T-helper 2 cell treated with Interferon-gamma antibody and Interleukin-4, amounts not matched to agents 5 μg/mL and 100 μg/mL, for 36 hours (primary cell): ENCODE results near the gene FOXN3.

Experiments
- DNase-seq: peaks from one replicate; pipeline ENCODE4 v3.0.0; 2021; ENCODE audit warnings: low spot score
- H3K27ac Mint-ChIP-seq: one replicate; pipeline ENCODE4 v1.8.0; 2021; ENCODE audit warnings: mild to moderate bottlenecking, mixed read lengths
- H3K27me3 Mint-ChIP-seq: one replicate; pipeline ENCODE4 v1.8.0; 2021; ENCODE audit warnings: low read depth, mixed read lengths
- H3K36me3 Mint-ChIP-seq: one replicate; pipeline ENCODE4 v1.8.0; 2021; ENCODE audit warnings: low read depth, mixed read lengths
- H3K4me1 Mint-ChIP-seq: one replicate; pipeline ENCODE4 v1.8.0; 2021; ENCODE audit warnings: low read depth, mixed read lengths
- H3K4me3 Mint-ChIP-seq: one replicate; pipeline ENCODE4 v1.8.0; 2022; ENCODE audit warnings: mild to moderate bottlenecking, moderate library complexity, mixed read lengths
- H3K9me3 Mint-ChIP-seq: one replicate; pipeline ENCODE4 v1.8.0; 2021; ENCODE audit warnings: mixed read lengths

The FOXN3 gene

GRCh38 chr14:89267163-89267562 is 149.9 kb downstream of the FOXN3 start:
- peaks cover 11% of the 10 kb centered on the region for H3K36me3 Mint-ChIP-seq
- no peak overlapping the region for H3K27ac Mint-ChIP-seq
- H3K27me3 Mint-ChIP-seq, result no peaks in the 10 kb centered on the region
- peaks cover 12% of the 10 kb centered on the region for H3K4me1 Mint-ChIP-seq
- no peaks in the 10 kb centered on the region for H3K9me3 Mint-ChIP-seq
- DNase-seq, result no peak
- no peak overlapping the region for H3K4me3 Mint-ChIP-seq

GRCh38 chr14:89266754-89267153 is 150.3 kb downstream of the FOXN3 start:
- H3K36me3 Mint-ChIP-seq, result peaks cover 12% of the 10 kb centered on the region
- H3K4me3 Mint-ChIP-seq, result no peak overlapping the region
- no peaks in the 10 kb centered on the region for H3K27me3 Mint-ChIP-seq
- no peak for DNase-seq
- peaks cover 12% of the 10 kb centered on the region for H3K4me1 Mint-ChIP-seq
- no peak overlapping the region for H3K27ac Mint-ChIP-seq
- H3K9me3 Mint-ChIP-seq, result no peaks in the 10 kb centered on the region

GRCh38 chr14:89265234-89265633 is 151.8 kb downstream of the FOXN3 start:
- Mint-ChIP-seq H3K9me3 (no peaks in the 10 kb centered on the region), H3K27me3 (no peaks in the 10 kb centered on the region), H3K27ac (no peak overlapping the region), H3K4me1 (peaks cover 12% of the 10 kb centered on the region), H3K4me3 (no peak overlapping the region), H3K36me3 (peaks cover 12% of the 10 kb centered on the region)
- no peak for DNase-seq

GRCh38 chr14:89264196-89264800 is 152.7 kb downstream of the FOXN3 start:
- no peak overlapping the region for H3K27ac Mint-ChIP-seq
- DNase-seq, result no peak
- peaks cover 12% of the 10 kb centered on the region for H3K36me3 Mint-ChIP-seq
- H3K4me1 Mint-ChIP-seq, result peaks cover 10% of the 10 kb centered on the region
- H3K27me3 Mint-ChIP-seq, result no peaks in the 10 kb centered on the region
- no peak overlapping the region for H3K4me3 Mint-ChIP-seq
- no peaks in the 10 kb centered on the region for H3K9me3 Mint-ChIP-seq

GRCh38 chr14:89262041-89262440 is 155.0 kb downstream of the FOXN3 start:
- Mint-ChIP-seq H3K4me1 (peaks cover 6% of the 10 kb centered on the region), H3K27me3 (no peaks in the 10 kb centered on the region), H3K4me3 (no peak overlapping the region), H3K36me3 (peaks cover 20% of the 10 kb centered on the region), H3K9me3 (no peaks in the 10 kb centered on the region), H3K27ac (peak overlapping the region; percentile 26)
- no peak for DNase-seq

- H3K27ac Mint-ChIP-seq, result no peak overlapping the region
- no peak for DNase-seq
- H3K9me3 Mint-ChIP-seq, result no peaks in the 10 kb centered on the region
- H3K4me3 Mint-ChIP-seq, result no peak overlapping the region
- H3K36me3 Mint-ChIP-seq, result peaks cover 22% of the 10 kb centered on the region
- peaks cover 5% of the 10 kb centered on the region for H3K4me1 Mint-ChIP-seq
- no peaks in the 10 kb centered on the region for H3K27me3 Mint-ChIP-seq
These were observed 156.1 kb downstream of the FOXN3 start for GRCh38 chr14:89260898-89261297.

- Mint-ChIP-seq H3K27ac (no peak overlapping the region), H3K36me3 (peaks cover 19% of the 10 kb centered on the region), H3K9me3 (no peaks in the 10 kb centered on the region), H3K27me3 (no peaks in the 10 kb centered on the region), H3K4me1 (peaks cover 5% of the 10 kb centered on the region), H3K4me3 (no peak overlapping the region)
- no peak for DNase-seq
These were observed 157.0 kb downstream of the FOXN3 start for GRCh38 chr14:89259951-89260609.

GRCh38 chr14:89258728-89259273 is 158.2 kb downstream of the FOXN3 start:
- H3K36me3 Mint-ChIP-seq, result peaks cover 18% of the 10 kb centered on the region
- no peaks in the 10 kb centered on the region for H3K9me3 Mint-ChIP-seq
- peaks cover 4% of the 10 kb centered on the region for H3K4me1 Mint-ChIP-seq
- DNase-seq, result no peak
- no peaks in the 10 kb centered on the region for H3K27me3 Mint-ChIP-seq
- no peak overlapping the region for H3K27ac Mint-ChIP-seq
- H3K4me3 Mint-ChIP-seq, result no peak overlapping the region

- Mint-ChIP-seq H3K4me3 (no peak overlapping the region), H3K27ac (peak overlapping the region; percentile 26), H3K36me3 (peaks cover 17% of the 10 kb centered on the region), H3K4me1 (peaks cover 4% of the 10 kb centered on the region), H3K27me3 (no peaks in the 10 kb centered on the region), H3K9me3 (no peaks in the 10 kb centered on the region)
- DNase-seq, result no peak
These were observed 160.1 kb downstream of the FOXN3 start for GRCh38 chr14:89256951-89257350.

GRCh38 chr14:89256283-89256682 is 160.8 kb downstream of the FOXN3 start:
- Mint-ChIP-seq H3K9me3 (no peaks in the 10 kb centered on the region), H3K27me3 (no peaks in the 10 kb centered on the region), H3K36me3 (peaks cover 19% of the 10 kb centered on the region), H3K4me3 (no peak overlapping the region), H3K4me1 (peaks cover 4% of the 10 kb centered on the region), H3K27ac (no peak overlapping the region)
- DNase-seq, result no peak

- Mint-ChIP-seq H3K9me3 (no peaks in the 10 kb centered on the region), H3K36me3 (peaks cover 19% of the 10 kb centered on the region), H3K27ac (no peak overlapping the region), H3K4me3 (no peak overlapping the region), H3K4me1 (peaks cover 7% of the 10 kb centered on the region), H3K27me3 (no peaks in the 10 kb centered on the region)
- DNase-seq, result no peak
These were observed 161.2 kb downstream of the FOXN3 start for GRCh38 chr14:89255852-89256251.

- Mint-ChIP-seq H3K4me3 (no peak overlapping the region), H3K36me3 (peaks cover 23% of the 10 kb centered on the region), H3K9me3 (no peaks in the 10 kb centered on the region), H3K4me1 (peaks cover 8% of the 10 kb centered on the region), H3K27me3 (no peaks in the 10 kb centered on the region), H3K27ac (no peak overlapping the region)
- no peak for DNase-seq
These were observed 162.0 kb downstream of the FOXN3 start for GRCh38 chr14:89255012-89255411.

GRCh38 chr14:89254166-89254909 is 162.7 kb downstream of the FOXN3 start:
- peaks cover 23% of the 10 kb centered on the region for H3K36me3 Mint-ChIP-seq
- peaks cover 8% of the 10 kb centered on the region for H3K4me1 Mint-ChIP-seq
- no peaks in the 10 kb centered on the region for H3K27me3 Mint-ChIP-seq
- no peak overlapping the region for H3K4me3 Mint-ChIP-seq
- no peaks in the 10 kb centered on the region for H3K9me3 Mint-ChIP-seq
- no peak for DNase-seq
- no peak overlapping the region for H3K27ac Mint-ChIP-seq

GRCh38 chr14:89252887-89253532 is 164.0 kb downstream of the FOXN3 start:
- no peak for DNase-seq
- Mint-ChIP-seq H3K4me3 (no peak overlapping the region), H3K27ac (no peak overlapping the region), H3K36me3 (peaks cover 18% of the 10 kb centered on the region), H3K4me1 (peaks cover 4% of the 10 kb centered on the region), H3K9me3 (no peaks in the 10 kb centered on the region), H3K27me3 (no peaks in the 10 kb centered on the region)
